NCI-H1436 treated with DMSO at 0.1 percent for 48 hours (cell line): ENCODE results near the gene KLHL7.
"Not testable (repeated sequence)": the region's sequence is repeated elsewhere in the genome, so short reads cannot be mapped to it uniquely, and the experiment has no call there.

Source experiments
- DNase-seq: peaks from one replicate; lab custom pipeline; 2025; lab: John Stamatoyannopoulos, UW

KLHL7 gene

DNA sequence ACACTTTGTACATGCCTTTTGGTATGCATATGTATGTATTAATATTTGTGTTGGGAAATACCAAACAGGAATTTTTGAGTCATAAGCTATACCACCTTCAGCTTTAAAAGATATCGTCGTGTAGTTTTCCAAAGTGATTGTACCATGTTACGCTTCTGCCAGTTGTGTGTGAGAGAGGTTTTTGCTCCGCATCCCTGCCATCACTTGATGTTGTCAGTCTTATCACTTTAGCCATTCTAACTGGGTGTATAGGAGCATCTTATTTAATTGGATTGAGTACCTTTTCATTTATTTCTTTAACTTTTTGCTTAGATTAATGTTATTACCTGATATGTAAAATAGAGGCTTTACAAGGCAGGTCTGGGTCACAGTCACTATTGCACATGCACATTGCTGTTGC lies 3.4 kb downstream of the KLHL7 start:
- no peak for DNase-seq

DNA sequence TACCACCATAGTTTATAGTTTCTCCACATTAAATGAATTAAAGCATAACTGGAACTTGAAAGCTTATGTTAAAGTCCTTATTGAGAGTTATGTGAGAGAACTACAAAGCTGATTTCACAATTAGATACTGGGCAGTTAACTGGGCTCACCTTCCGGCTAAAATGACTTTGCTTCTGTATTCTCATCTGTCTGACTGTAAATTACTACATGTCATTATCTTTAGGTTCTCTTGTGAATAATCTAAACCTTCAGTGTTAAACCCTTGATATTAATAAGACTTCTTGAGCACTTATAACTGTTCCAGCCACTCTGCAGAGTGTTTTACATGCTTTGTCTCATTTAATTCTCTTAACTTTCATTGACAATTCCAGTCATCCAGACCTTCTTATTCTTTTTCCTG lies 3.9 kb downstream of the KLHL7 start:
- no peak for DNase-seq

DNA sequence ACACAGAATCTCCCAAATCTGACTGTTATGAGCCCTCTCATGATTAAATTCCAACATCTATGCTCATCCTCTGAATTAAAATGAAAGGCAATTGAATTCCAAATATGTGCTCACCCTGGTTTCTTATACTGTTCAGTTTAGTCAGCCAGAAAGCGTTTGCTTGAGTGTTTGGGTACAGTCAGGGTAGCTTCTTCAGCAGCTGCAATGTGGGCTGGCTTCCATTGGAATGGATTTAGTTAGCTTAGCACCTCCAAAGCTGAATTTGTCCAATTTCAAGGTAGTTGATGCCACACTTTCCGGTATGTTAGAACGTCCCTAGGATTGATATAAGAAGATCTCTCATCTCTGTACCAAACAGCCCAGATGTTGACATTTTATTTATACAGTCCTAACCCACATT lies 9.3 kb downstream of the KLHL7 start:
- DNase-seq = no peak

DNA sequence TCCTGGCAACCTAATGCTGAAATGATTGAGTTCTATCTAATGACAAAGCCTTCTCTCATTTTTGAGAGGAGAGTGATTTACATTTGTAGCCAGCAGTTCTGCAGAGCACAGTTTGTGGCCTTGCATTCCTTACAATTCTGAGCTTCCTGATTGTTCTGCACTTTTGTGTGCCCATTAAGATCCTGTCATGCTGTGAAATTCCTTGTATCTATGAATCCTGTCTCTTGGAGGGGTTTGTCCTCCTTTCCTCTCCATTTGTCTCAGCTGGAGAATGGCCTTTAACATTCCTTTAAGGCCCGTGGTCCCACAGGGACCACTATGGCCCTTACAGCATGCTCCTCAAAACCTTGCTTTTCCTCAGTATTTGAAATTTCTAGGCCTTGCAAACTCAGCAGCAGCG lies 10.4 kb downstream of the KLHL7 start:
- DNase-seq = no peak

DNA sequence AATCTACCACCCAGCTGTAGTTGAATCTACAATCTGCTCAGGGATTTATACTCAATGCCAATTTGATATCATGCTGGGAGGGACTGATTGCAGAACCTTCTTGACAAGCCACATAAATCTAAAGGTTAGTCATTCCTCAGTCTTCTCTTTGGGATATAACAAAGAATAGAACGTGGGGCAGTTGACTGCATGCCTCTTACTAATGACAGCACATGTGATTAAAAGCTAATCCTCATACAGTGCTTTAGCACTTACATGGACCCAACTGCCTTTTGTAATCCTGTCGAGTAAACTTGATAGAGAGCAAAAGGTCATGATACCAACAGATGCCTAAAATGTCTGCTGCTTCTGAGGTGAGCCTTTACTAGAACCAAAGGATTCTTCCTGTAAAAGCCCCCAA lies 12.3 kb downstream of the KLHL7 start:
- no peak for DNase-seq

DNA sequence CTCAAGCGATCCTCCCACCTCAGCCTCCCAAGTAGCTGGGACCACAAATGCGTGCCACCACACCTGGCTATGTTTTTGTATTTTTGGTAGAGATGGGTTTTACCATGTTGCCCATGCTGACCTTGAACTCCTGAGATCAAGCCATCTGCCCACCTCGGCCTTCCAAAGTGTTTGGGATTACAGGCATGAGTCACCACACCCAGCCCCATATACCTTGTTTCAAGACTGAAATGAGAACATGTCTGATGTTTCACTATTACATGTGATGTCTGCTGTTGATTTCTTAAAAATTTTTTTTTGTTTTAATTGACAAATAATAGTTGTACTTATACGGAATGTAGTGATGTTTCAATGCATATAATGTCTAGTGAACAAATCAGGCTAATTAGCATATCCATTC lies 14.5 kb downstream of the KLHL7 start:
- no peak for DNase-seq

DNA sequence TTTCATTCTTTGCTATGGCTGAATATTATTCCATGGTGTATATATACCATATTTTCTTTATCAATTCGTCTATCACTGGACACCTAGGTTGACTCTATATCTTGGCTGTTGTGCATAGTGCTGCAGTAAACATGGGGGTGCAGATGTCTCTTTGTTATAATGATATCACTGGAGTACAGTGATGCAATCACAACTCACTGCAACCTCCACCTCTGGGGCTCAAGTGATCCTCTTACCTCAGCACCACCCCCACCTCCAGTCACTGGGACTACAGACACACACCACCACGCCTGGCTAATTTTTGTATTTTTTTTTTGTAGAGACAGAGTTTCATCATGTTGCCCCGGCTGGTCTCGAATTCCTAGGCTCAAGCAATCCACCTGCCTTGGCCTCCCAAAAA lies 15.6 kb downstream of the KLHL7 start:
- no peak for DNase-seq

DNA sequence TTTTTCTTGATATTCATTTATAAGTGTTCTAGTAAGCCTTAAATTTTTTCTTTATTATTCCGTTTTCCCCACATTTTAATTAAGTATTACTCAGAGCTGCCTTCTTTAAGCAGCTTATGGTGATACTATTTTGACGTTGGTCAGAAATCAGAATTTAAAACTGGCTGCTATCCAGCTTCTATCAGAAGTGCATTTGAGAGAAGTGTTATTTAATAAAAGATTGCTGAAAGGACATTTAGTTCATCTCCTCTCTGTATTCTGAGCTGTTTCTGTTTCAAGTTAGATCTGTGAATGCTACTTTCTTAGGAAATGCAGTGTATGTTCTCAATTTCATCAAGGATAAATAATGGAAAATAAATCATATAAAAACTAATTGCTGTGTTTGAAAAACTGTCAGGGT lies 17.4 kb downstream of the KLHL7 start:
- DNase-seq = no peak

DNA sequence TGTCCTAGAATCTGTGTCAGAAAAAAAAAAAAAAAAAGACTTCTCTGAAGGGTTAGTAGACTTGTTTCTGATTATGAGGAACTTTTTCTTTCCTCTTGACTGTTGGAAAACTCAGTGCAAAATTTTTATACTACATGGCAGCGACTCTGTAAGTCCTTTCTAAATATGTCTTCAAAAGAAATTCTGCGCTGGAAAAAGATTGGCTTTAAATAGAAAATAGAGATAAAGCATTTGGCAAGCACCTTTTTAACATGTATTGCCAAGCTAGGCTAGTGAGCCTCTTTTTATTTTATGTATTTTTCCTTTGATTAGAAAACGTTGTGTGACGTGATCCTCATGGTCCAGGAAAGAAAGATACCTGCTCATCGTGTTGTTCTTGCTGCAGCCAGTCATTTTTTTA lies 17.9 kb downstream of the KLHL7 start:
- DNase-seq = no peak

DNA sequence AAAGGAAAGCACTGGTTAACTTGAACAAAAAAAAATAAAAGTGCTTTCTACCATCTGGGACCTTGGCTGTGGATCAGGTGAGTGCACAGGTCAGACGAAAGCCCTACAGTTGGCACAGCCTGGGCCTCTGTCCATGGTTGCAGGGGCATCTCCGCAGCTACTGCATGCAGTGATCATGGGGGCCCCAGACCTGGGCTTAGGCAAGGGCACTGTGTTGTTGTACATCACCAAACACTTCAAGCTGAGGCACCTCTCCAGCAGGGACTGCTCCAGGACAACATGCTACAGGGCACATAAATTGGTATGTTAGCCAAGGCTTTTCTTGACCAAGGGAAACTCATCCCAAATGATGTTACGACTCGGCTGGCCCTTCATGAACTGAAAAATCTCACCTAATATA lies 23.5 kb downstream of the KLHL7 start:
- no peak for DNase-seq

DNA sequence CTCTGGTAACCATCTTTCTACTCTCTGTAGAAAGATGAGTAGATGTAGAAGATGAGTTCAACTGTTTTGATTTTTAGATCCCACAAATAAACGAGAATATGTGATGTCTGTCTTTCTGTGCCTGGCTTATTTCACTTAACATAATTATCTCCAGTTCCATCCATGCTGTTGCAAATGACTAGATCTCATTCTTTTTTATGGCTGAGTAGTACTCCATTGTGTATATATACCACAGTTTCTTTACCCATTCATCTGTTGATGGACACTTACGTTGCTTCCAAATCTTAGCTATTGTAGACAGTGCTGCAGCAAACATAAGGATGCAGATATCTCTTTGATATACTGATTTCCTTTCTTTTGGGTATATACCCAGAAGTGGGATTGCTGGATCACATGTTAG lies 26.2 kb downstream of the KLHL7 start:
- not testable (repeated sequence) for DNase-seq

DNA sequence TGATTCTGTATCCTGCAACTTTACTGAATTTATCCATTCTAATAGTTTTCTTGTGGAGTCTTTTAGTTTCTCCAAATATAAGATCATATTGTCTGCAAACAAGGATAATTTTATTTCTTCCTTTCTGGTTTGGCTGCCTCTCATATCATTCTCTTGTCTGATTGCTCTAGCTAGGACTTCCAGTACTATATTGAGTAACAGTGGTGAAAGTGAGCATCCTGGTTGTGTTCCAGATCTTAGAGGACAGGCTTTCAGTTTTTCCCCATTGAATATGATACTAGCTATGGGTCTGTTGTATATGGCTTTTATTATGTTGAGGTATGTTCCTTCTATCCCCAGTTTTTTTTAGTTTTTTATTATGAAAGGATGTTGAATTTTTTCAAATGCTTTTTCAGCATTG lies 28.2 kb downstream of the KLHL7 start:
- no peak for DNase-seq

DNA sequence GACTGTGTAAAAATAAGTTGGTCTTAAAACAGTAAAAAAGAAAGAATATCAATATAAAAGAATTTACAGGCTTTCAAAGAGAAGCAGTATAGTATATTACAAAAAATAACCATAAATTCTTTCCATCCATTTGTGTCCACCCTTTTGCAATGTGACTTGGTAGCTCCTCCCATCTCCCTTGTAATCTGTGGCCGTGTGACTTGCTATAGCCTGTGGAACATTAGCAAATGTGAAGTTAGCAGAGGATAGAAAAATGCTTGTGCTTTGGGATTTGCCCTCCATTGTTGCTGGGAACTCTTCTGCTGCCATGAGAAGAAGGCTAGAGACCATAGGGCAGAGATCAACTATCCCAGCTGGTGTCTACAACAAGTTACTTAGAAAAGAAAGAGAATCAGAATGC lies 30.2 kb downstream of the KLHL7 start:
- DNase-seq = no peak

DNA sequence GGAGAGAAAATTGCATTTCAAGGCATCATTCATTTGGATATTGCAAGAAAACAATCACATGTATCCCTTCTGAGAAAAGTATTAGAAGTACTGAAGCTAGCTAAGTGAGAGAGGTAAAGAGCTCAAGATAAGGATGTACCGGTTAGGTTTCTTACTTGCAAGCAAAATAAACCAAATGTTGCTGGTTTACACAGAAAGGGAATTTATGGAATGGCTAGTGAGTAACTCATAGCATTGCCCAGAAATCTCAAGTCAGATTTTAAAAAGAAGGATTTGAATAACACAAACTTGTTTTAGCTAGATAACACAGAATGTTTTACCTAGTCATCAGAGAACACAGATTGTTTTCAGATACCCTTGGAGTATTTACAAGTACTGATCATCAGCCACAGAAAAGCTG lies 30.6 kb downstream of the KLHL7 start:
- no peak for DNase-seq

DNA sequence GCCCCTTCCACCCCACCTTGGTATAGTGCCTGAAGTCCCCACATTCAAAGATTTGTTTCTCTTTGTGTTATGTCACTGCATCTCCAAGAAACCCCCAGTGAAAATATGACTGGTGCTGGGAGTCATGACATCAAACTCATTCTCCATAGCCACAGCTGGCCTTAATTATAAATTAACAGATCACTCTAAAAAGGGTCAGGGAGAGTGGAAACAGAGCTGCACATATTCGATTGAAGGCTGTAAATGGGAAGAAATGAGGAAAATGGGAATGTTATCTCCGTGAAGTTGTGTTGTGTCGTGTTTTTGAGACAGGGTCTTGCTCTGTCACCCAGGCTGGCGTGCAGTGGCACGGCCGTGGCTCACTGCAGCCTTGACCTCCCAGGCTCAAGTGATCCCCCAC lies 52.1 kb downstream of the KLHL7 start:
- no peak for DNase-seq

DNA sequence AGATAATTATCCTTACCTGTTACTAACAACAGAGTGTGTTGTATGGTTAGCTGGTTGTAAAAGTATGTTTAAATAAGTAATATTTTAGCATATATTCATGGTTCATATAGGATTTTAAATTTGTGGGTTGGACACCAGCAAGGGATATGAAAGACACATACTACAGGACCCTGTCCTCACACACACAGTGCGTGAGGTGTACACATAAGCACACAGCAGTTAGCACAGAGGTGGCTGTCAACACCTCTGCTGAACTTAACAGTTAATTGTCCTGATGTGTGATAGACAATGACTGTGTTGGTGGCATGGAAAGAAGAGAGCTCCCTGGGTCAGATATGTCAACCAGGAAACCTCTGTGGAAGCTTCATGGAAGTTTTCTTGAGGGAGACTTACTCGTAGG lies 53.0 kb downstream of the KLHL7 start:
- DNase-seq = no peak

DNA sequence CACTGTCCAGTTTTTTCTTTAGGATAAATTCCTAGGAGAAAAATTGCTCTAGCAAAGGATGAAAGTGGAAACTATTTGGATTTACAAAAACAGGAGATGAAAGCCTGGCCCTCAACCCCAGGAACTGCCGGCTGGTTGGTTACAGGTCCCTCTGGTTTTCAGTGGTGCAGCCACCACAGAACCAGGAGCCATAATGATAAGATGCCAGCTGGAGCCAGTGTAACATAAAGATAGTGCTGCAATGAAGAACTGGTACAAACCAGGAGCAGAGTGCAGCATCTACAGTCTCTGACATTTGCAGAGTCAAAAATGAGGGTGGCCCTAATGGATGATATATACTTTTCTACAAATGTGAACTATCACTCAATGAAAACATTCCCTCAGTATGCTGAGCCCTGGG lies 55.9 kb downstream of the KLHL7 start:
- no peak for DNase-seq

DNA sequence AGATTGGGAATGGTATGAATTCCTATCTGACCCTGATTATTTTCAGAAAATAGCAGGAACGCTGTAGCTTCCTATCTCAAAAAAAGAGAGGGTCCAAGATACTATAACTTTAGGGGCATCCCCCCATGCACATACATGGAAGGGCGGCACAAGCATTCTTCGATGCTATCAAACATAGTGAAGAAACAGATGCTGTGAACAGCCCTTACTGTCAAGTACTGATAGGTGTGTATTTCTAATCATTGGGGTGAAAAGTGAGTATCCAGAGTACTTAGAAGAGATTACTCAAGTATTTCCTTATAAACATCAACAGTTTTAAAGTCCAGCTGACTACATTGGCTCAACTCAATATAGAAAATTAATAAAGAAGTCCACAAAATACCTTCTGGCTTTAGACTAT lies 59.3 kb downstream of the KLHL7 start:
- no peak for DNase-seq

DNA sequence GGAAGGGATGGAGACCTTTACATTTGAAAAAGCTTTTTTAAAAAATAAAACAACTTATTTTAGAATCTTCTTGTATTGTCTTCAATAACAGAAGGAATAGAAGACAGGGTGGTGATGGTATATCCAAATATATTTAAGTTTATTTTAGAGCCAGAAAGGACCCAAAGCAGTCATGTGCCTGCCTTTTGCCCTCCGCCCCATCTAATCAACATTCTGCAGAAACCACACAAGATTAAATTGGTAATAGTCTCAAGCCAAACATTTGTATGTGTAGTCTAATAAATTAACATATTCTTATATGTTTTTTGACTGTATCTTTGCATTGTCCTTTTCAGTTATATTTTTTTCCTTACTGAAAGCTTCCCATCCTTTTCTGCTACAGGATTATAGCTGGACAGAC lies 59.7 kb downstream of the KLHL7 start:
- DNase-seq = no peak

DNA sequence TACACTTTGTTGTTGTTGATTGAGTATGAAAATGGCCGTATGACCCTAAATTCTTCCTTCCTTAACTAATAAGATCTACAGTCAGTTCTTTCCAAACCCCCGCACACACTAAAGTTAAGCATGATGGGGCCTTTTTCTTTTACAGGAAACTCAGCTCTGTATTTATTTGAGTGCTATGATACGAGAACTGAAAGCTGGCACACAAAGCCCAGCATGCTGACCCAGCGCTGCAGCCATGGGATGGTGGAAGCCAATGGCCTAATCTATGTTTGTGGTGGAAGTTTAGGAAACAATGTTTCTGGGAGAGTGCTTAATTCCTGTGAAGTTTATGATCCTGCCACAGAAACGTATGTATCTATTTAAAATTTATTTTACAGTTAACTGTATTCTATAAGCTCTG lies 62.1 kb downstream of the KLHL7 start:
- DNase-seq = no peak

DNA sequence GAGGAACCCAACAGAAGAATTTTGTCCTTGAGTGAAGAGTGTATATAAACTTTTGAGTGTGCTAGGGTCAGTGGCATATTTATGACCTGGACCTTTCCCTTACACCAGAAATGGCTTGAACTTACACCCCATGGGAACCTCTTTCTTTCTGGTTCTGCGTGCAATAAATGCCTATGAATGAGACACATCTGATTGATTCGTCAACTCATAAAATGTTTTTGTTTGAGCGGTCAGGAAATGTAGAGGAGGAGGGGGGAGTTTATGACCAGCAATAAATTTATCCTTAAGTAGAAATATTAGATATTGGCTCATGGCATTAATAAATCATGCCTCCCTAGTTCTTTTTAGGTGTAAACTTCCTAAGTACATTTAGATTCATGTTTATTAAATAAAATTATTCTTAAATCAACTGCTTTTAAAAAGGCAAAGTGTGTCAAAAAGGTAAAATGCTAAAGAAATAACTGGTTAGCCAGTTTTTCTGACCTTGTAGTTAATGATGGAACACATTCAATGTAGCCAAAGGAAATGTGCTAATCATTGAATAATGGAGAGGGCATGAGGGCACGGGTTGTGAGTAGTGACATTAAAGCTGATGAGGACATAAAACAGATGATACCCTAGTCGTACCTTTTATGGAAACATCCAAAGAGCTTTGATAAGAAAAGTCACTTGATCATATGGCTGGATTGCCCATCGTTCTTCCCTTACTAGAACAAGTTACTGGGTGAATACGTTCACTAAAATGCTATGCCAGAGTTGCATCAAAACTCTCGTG lies 62.7 kb downstream of the KLHL7 start:
- no peak for DNase-seq

DNA sequence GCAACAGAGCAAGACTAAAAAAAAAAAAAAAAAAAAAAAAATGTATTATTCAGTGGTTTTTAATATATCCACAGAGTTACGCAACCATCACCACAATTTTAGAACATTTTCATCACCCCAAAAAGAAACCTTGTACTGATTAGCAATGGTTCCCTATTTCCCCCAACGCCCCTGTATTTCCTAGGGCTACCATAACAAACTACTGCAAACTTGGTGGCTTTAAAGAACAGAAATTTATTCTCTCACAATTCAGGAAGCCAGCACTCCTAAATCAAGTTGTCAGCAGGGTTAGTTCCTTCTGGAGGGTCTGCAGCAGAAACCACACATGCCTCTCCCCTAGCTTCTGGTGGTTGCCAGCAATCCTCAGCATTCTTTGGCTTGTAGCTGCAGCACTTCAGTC lies 70.4 kb downstream of the KLHL7 start:
- no peak for DNase-seq

DNA sequence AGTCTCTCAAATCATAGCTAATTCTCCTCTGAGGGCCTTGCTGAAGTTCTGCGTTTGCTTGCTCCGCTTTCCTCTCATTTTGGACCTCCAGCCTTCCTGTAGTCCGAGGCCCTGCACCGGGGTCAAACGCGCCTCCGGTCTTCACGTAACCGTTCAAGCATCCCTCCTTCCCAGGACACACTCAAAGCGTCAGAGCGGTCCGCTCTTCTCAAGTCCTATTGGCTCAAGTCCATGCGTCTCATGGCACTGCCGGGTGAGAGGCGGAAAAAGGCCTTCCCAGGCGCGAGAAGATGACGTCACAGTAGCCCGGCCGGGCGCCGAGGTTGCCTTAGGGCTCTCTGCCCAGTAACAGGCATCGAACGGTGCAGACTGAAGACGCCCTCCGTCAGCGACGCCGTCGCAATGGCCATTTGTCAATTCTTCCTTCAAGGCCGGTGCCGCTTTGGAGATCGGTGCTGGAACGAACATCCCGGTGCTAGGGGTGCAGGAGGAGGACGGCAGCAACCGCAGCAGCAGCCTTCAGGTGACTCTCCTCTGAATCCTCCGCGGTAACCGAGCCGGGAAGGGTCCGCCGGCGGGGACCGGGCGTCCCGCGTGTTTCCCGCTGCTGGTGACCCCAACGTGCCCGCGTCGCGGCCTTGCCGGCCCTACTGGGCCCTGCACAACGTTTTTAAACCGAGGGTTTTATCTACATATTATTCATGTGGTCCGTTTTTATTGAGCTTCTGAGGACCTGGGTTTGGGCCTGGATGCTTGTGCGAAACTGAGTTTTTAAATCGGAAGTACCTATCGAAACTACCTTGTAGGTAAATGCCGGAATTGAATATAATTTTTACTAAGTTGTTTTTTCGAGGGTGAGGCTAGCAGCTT lies 76.3 kb downstream of the KLHL7 start, which contains the start of gene NUP42:
TSS of gene NUP42 (plus strand) at position 365 of the 870 bp plus-strand sequence. CDS start at position 403, 38 bp downstream.
- peak; percentile 93 for DNase-seq
